ENCODE measurements around the gene KIF24. TPM values are rescaled to one million over a fixed set of nuclear protein-coding genes. Genes with fewer than 3 reads are reported as not detected.

The KIF24 gene
- total and polyA plus RNA-seq, 2 of the 8 experiments (the other 6 are each of a cell fraction or from before 2014, with no cell fraction given), result 2.7 to 3.9 TPM

GRCh38 chr9:34378376-34379060, 49.5 kb upstream of the KIF24 start (continued):
- TF ChIP-seq USF2 (IDR thresholded peaks at IDR 0.05; ENCODE audit: low read length) (no peak), TAF1 (IDR thresholded peaks at IDR 0.05; ENCODE audit: low read depth, low read length) (no peak), RNF2 (IDR thresholded peaks at IDR 0.05; ENCODE audit: borderline replicate concordance, low read depth, low read length, missing control alignments, poor library complexity, severe bottlenecking) (no peak), SAP30 (IDR thresholded peaks at IDR 0.05; ENCODE audit: insufficient read depth, insufficient replicate concordance, low read length) (no peak), E2F6 (IDR thresholded peaks at IDR 0.05) (no peak)

All from H1 (cell line).